NCI-H524 (cell line): ENCODE data around the gene AHRR.
"Not testable (repeated sequence)": the region's sequence is repeated elsewhere in the genome, so short reads cannot be mapped to it uniquely, and the experiment has no call there.

Experiments used
- DNase-seq, 2 experiments: peaks; one replicate each; lab custom pipeline; 2025; lab: John Stamatoyannopoulos, UW

AHRR gene

DNA sequence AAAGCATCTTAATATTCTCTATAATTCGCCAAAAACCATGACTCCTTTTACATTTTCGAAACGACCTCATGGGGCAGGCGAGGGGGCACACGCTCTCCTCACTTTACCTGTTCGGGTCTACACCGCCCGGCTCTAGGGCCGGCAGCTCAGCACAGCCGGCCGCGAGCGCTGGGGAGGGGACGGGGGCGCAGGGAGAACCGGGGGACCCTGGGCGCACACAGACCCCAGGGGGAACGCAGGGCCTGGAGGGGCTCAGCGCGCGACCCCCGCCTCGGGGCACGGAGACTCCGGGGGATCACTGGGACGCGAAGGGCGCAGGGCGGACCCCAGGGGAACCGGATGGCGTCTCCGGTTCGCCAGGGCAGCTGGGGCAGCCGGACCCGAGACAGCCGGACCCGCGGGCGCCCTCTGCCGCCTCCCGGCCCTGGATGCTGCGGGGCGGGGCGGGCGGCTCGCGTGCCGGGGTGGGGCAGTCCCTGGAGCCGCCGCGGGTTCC is at the start of gene AHRR:
AHRR (plus strand) TSS at position 485 of the 496 bp plus-strand sequence. CDS start 22,189 bp downstream, outside the sequence.
- DNase-seq = peak in 1 of 2 experiments; percentile 54

DNA sequence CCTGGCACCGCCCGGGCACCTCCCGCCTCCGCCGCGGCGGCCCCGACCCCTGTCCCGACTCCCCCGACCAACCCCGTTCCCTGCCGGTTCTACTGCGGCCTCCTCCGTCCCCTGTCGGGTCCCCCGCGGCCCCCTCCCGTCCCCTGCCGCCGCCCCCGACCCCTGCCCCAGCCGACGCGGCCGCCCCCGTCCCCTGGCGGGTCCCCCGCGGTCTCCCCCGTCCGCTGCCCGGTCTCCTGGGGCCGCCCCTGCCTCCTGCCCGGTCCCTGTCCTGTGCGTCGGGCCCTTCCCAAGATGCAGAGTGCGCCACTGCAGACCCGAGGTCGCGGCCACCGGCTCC is 49.7 kb upstream of the AHRR start:
- not testable (repeated sequence) for DNase-seq

DNA sequence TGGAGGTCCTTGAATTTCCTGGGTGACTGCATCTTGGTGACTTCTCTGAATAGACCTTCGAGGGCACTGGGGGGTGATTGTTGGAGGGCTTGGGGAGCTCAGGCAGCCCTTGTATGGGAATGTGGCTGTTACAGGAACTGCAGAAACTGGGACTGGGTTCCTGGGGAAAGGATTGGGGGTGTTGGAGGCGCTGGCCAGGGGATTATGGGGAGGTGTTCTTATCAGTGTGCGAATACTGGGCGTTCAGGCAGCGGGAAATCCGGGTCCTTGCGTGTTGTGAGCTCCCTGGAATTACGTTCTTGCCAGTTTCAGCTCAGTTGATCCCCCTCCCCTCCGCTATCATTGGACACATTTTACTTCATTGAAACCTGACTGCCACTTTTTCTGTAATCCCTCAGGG is 48.4 kb upstream of the AHRR start:
- DNase-seq = not testable (repeated sequence)

GRCh38 chr5:273491-273890 is 48.0 kb upstream of the AHRR start:
- DNase-seq = not testable (repeated sequence)

- not testable (repeated sequence) for DNase-seq
These were observed 47.2 kb upstream of the AHRR start for GRCh38 chr5:274346-274745.

DNA sequence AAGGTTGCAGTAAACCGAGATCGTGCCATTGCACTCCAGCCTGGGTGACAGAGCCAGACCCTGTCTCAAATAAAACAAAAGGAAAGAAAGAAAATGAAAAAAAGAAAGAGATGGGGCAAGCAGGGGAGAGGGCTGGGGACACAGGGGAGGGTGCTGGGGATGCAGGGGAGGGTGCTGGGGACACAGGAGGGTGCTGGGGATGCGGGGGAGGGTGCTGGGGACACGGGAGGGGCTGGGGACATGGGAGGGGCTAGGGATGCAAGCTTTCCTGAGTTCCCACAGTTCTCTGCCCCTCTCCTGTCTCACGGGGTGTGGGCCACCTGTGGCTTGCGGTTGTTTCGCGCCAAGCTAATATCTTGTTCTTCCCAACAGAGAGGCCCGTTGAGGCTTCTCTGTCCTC is 42.9 kb upstream of the AHRR start:
- DNase-seq = no peak

- not testable (repeated sequence) for DNase-seq
These were observed 42.4 kb upstream of the AHRR start for GRCh38 chr5:279051-279665.

GRCh38 chr5:285991-286557 is 35.4 kb upstream of the AHRR start:
- DNase-seq = no peak

GRCh38 chr5:290200-290599 is 31.3 kb upstream of the AHRR start:
- not testable (repeated sequence) for DNase-seq

- not testable (repeated sequence) for DNase-seq
These were observed 30.2 kb upstream of the AHRR start for GRCh38 chr5:291345-291744.

DNA sequence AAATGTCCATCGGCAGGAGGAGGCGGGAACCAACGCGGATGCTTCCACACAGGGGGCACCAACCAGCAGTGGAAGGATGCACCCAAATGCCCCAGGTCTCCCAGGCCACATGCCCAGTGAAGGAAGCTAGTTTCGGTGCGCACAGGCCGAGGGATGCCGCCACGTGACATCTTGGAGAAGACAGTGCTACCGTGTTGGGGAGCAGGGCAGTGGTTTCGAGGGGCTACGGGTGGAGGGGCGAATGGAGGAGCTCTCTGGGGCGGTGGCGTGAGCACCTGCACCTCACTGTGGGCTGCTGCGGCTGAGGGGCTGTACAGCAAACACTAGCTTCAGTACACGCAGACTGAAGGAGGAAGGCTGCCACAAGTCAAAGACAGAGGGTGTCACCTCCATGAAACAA is 26.7 kb upstream of the AHRR start:
- DNase-seq = not testable (repeated sequence)

GRCh38 chr5:296207-296606 is 25.3 kb upstream of the AHRR start:
- DNase-seq = not testable (repeated sequence)

- not testable (repeated sequence) for DNase-seq
These were observed 24.6 kb upstream of the AHRR start for GRCh38 chr5:296954-297353.

DNA sequence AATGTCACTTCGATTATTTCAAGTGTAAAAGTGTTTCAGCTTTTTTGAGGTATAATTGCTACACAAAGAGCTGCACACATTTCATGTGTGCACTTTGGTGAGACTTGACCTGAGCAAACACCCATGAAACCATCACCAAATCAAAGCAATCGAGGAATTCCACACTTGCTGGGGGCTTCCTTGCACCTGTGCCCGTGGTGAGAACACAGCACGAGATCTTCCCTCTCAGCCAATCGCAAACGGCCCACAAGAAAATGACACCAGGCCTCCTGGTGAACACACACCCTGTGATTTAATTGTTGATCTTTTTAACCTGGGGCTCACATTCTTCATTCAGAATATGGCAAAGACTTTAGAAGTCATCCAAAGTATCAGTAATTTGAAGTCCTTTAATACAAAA is 24.1 kb upstream of the AHRR start:
- DNase-seq = not testable (repeated sequence)

DNA sequence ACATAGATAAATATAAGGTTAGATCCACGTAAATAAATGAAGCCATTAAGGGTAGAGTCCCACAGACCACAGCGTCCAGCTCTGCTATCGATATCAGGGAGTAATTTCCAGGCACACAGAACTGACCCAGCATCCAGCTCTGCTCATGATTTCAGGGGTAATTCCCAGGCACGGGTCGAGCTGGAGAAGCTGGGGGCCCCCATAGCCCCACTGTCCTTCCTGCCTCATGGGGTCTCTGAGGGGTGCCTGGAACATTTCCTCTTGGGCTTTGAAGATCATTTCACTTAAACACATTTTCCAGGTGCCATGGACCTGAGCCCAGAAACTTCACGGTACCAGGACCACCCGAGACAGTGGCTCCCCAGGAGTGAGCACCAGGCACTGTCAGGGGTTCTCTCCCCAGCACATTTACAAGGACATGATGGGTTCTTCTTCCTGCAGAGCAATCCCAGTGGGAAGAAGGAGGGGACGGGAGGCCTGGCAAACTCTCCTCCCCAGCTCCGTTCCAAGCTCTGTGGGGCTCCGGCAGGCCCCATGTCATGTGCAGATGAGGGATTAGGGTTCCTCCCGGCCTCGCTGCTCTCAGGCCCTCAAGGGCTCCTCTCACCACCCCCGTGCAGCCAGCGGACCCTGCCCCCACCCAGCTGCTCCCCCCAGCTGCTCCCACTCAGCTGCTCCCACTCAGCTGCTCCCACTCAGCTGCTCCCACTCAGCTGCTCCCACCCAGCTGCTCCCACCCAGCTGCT is 23.4 kb upstream of the AHRR start:
- not testable (repeated sequence) for DNase-seq

DNA sequence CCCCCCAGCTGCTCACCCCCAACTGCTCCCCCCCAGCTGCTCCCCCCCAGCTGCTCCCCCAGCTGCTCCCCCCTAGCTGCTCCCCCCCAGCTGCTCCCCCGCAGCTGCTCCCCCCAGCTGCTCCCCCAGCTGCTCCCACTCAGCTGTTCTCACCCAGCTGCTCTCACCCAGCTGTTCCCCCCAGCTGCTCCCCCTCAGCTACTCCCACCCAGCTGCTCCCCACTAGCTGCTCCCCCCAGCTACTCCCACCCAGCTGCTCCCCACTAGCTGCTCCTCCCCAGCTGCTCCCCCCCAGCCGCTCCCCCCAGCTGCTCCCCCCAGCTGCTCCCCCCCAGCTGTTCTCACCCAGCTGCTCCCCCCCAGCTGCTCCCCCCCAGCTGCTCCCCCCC is 22.8 kb upstream of the AHRR start:
- no peak for DNase-seq

- DNase-seq = not testable (repeated sequence)
These were observed 21.6 kb upstream of the AHRR start for GRCh38 chr5:299921-300320.

GRCh38 chr5:300691-301435 is 20.7 kb upstream of the AHRR start:
- DNase-seq = not testable (repeated sequence)

DNA sequence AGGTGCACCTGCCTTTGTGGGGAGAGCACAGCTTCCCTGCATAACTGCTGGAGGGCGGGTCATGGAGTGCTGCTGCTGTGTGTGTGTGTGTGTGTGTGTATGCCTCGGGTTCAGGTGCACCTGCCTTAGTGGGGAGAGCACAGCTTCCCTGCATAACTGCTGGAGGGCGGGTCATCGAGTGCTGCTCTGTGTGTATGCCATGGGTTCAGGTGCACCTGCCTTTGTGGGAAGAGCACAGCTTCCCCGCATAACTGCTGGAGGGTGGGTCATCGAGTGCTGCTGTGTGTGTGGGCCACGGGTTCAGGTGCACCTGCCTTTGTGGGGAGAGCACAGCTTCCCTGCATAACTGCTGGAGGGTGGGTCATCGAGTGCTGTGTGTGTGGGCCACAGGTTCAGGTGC is 19.1 kb upstream of the AHRR start:
- DNase-seq = not testable (repeated sequence)

DNA sequence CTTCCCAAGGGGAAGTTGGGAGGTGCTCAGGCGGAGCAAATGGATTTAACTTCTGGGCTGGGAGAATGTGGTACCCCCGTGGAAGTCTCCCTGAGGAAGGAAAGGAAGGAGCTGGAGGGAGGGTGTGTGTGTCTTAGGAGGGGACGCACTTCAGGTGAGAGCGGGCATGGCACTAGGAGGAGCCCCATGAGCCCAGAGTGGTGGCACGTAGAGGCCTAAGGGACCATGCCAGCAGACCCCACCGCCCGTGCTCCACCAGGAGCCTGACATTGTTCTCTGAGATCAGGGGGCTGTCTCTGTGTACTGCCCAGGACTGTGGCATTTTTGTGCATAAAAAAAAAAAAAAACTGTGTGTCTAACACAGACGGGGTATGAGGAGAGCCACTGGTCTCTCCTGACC is 18.5 kb upstream of the AHRR start:
- no peak for DNase-seq

GRCh38 chr5:303741-304140 is 17.8 kb upstream of the AHRR start:
- DNase-seq = not testable (repeated sequence)

GRCh38 chr5:305050-305449 is 16.5 kb upstream of the AHRR start:
- DNase-seq = no peak
